OCI-LY3 (cell line): ENCODE data around the gene PHC2.

Source experiments
- CTCF ChIP-seq: fragments of 200-600, 300-600 bp; sonication (generic); IDR thresholded peaks from 2 replicates; pipeline ENCODE4 v1.5.1; 2014; ENCODE audit warnings: antibody characterized with exemption, low read length, low read depth
- EZH2phosphoT487 ChIP-seq: fragments of 200-600 bp; shearing (Covaris generic); IDR thresholded peaks from 2 replicates; pipeline ENCODE4 v1.6.1; 2018; ENCODE audit warnings: antibody characterized with exemption, mixed run types, low read depth

DNA sequence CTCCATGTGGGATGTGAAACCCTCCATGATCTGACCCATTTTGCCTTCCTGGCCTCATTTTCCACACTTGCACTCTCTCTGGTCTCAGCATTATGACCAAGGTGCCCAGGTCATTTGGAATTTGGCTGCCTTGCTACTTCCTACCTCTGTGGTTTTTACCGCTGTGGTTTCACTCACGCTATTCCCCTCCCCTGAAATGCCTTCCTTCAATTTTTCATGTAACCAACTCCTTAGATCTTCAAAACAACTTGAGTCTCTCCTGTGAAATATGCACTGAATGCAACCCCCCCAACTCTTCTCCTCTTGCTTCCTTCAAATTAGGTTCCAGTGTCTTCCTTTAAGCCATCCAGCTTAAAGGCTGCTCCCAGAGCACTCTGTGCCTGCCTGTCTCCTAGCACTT lies 50.1 kb downstream of the PHC2 start:
- TF ChIP-seq CTCF (no peak), EZH2phosphoT487 (no peak)
